Measurements from ENCODE around the gene OBI1.

GRCh38 chr13:78597602-78597932 is 61.4 kb downstream of the OBI1 start:
- no peak for TF ChIP-seq CTCF (IDR thresholded peaks at IDR 0.05)
- TF ChIP-seq POLR2A (IDR thresholded peaks at IDR 0.05), result no peak
- TF ChIP-seq POLR2AphosphoS5 (IDR thresholded peaks at IDR 0.05), result no peak
